HG02571 (cell line): ENCODE data around the gene SLIT1.
"Not testable (repeated sequence)": the region's sequence is repeated elsewhere in the genome, so short reads cannot be mapped to it uniquely, and the experiment has no call there.

Experiments
- ATAC-seq: cut with Tn5 transposase; IDR thresholded peaks from one replicate; pipeline ENCODE4 v1.9.1; 2021; ENCODE audit warnings: mild to moderate bottlenecking, moderate library complexity; ENCODE audit not compliant: unreplicated experiment

Gene SLIT1

DNA sequence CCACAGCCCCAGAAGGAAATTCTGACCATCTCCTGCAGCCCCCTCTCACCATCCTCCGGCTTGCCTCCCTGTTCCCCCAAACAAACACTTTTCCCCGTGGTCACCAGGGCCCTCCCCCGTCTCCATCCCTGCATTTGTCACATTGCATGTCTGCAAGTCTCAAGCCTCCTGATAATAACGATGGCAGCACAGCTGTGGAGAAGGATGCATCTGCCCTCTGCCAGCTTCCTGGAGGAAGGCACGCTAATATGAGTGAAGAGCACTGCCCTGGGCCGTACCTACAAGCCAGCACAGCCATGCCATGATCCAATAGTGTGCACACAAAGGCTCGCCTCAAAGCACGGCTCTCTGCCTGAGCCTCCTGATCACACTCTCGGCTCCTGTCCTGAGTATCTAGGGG lies 98.5 kb downstream of the SLIT1 start:
- no peak for ATAC-seq

DNA sequence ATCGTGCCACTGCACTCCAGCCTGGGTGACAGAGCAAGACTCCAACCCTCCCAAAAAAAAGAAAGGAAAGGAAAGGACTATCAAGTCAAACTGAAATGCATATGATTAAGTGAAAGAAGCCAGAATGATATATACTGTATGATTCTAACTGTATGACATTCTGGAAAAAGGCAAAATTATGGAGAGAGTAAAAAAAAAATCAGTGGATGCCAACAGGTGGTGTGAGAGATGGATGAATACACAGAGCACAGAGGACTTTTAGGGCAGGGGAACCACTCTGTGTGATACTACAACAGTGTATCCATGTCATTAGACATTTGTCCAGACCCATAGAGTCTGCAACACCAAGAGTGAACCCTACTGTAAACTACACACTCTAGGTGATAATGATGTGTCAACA lies 99.2 kb downstream of the SLIT1 start:
- no peak for ATAC-seq

- ATAC-seq, result no peak
Observed at GRCh38 chr10:97083228-97083829, 102.4 kb downstream of the SLIT1 start.

DNA sequence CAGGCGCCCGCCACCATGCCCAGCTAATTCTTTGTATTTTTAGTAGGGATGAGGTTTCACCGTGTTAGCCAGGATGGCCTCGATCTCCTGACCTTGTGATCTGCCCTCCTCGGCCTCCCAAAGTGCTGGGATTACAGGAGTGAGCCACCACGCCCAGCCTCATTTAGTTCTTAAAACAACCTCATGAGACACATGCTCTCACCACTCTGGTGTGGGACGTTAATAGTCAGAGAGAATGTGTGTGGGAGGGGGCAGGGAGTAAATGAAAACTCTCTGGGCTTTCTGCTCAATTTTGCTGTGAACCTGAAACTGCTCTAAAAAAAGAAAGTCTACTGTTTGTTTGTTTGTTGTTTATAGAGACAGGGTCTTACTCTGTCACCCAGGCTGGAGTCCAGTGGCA lies 103.2 kb downstream of the SLIT1 start:
- not testable (repeated sequence) for ATAC-seq

- ATAC-seq, result no peak
Observed at GRCh38 chr10:97081621-97082235, 104.0 kb downstream of the SLIT1 start.

GRCh38 chr10:97080051-97080776 lies 105.5 kb downstream of the SLIT1 start:
- no peak for ATAC-seq

DNA sequence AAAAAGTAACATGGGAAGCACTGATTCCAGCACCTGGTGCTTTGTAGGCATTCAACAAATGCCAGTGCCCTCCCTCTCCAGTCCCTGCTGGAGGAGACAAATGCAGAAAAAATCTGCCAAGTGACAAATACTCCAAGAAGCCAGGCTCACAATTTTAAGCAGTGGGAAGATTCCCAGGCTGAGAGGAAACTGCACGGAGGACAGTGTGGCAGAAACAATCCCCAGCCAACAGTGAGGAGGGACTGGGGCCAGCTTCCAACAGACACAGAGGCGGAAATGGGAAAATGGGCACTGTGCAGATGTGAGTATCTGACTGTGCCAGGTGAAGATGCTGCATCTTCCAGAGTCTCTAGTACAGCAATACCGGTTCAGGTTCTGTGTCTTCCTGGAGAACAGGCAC lies 106.3 kb downstream of the SLIT1 start:
- ATAC-seq, result no peak

GRCh38 chr10:97078938-97079445 lies 106.8 kb downstream of the SLIT1 start:
- ATAC-seq, result no peak

GRCh38 chr10:97078261-97078937 lies 107.4 kb downstream of the SLIT1 start:
- ATAC-seq, result no peak

GRCh38 chr10:97076781-97077180 lies 109.0 kb downstream of the SLIT1 start:
- no peak for ATAC-seq

DNA sequence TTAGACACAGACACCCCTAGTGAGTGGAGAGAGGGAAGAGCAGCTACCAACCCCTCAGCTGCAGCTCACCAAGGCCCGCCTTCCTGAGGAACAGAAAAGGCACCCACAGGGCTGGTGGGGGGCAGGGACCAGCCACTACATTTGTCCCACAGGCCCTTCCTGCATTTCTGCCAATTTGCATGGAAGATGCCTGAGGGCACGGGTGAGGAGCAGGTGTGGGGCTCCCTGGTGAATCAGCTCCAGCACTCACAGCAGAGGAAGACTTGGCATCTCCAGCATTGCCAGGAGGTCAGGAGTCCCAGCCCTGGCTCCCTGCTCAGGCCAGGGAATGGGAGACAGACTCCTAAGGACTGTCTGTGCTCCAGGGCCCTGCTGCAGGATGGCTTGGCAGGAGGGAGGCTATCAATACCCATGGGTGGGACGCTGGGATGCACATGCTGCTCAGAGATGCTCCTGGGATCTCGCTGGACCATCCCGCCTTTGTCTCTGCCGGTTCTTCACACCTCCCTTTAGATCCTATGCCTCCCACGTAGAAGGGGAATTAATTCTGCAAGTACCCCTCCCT lies 109.7 kb downstream of the SLIT1 start:
- no peak for ATAC-seq

- no peak for ATAC-seq
Observed at GRCh38 chr10:97075421-97075820, 110.3 kb downstream of the SLIT1 start.

DNA sequence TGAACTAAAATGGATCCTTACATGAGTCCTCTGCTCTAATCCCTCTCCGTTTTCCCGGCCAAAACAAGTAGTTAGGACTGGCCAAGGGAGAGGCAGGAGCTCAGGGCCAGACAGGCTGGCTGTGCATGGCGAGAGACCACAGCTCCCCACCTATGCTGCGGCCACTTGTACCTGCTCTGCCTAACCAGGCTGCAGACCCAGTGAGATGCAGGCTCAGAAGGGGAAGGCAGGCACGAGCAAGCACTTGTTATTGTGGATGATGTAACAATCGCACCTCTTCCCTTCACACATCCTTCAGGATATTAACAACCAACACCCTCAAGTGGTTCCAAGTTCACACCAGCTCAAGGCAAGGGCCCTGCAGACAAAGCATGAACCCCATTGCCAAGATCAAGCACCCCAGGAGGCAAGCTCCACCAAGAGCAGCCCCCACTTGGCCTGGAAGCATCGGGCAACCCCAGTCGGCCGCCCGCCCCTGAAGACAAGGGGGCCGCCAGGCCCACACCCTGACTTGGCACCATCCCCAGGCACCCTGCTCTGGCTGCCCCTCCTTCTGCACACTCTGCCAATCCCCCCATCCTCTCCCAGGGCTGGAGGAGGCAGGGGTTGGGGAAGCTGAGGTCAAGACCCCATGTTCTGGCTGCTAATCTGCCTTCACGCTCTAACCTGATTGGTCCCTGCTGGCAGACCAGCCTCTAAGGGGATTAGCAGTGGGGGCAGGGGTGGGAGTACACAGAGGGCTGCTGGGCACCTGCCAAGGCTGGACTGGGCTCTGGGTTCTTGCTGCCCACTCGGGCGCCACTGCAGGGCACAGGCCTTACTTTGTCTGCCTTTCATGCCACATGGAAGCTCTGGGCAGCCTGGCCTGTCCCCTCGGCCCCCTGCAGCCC lies 111.3 kb downstream of the SLIT1 start:
- ATAC-seq, result no peak

GRCh38 chr10:97072851-97073665 lies 112.7 kb downstream of the SLIT1 start:
- ATAC-seq, result no peak

DNA sequence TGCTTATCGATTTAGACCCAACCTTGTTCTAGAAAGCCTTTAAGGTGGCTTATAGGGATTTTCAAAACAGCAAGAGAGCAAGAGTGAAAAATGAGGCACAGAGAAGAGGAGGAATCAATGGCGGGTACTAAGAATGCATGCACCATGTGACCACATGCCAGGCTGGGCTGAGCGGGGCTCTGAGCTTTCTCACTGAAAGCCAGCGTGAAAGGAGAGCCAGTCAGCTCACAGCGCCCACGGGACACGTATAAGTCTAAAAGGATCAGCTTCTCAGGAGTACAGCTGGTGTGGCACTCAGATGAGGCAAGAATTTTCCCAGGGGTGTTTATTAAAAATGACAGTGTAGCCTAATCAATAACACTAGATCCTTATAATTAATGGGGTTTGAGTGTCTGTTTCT lies 114.3 kb downstream of the SLIT1 start:
- ATAC-seq, result no peak

- ATAC-seq, result no peak
Observed at GRCh38 chr10:97069576-97070362, 116.0 kb downstream of the SLIT1 start.

DNA sequence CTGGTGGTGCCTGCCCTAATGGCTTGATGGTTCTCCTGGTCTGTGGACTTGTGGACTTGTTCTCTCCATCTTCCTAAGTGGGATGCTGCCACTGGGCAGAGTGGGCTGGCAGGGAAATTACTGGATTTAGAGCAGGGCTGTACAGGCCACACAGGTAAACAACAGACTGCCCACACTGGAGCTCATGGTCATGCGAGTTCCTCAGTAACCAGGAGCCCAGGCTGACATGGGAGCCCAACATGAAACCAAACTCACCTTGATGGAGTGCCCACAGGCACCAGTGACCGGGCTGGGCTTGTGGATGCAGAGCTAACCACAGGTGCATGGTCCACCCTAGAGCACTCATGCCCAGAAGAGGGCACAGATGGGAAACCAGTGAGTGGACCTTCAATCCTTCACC lies 116.7 kb downstream of the SLIT1 start:
- ATAC-seq, result no peak

DNA sequence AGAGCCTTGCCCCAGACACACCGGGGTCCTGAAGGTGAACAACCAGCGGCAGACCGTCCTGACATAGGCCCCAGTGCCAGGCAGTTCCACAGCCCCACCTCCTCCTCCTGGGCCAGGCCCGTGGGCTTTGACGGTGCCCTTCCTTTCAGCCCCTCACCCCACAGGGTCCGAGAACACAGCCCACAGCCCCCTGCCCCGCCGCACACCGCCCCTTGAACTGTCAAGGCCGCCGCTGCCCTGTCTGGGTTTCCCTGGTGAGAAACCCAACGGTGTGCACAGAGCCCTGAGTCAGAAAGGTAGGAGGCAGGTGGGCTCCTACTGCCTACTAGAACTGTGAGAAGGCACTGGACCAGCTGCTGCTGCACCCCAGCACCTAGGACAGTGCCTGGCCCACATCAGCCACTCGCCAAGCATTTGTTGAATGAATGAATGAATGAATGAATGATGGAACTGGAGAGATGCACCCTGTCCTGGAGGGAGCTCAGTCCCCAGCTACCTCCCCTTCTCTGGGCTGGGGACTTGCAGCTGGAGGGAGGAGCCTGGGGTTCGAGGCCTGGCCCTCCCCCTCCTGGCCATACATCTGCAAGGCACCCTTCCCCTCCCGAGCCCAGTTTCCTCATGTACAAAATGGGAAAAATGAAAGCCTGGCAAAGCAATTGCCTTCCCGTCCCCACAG lies 117.9 kb downstream of the SLIT1 start:
- no peak for ATAC-seq
